GM12864 (cell line): ENCODE measurements around the gene GALNT10.

Experiments used
- DNase-seq: peaks from one replicate; pipeline ENCODE4 v3.0.0-alpha.2; 2011; ENCODE audit warnings: low read depth
- H3K4me3 ChIP-seq: 2 replicates; pipeline ENCODE4 v1.5.1; 2011; ENCODE audit warnings: mild to moderate bottlenecking, low read depth, low read length, control low read depth
- CTCF ChIP-seq: IDR thresholded peaks from 2 replicates; pipeline ENCODE4 v1.5.1; 2011; ENCODE audit warnings: low read depth, mild to moderate bottlenecking, moderate library complexity, low read length, control low read depth, inconsistent platforms; ENCODE audit errors: missing control alignments

GALNT10 gene

GRCh38 chr5:154332451-154332850 lies 141.9 kb downstream of the GALNT10 start:
- TF ChIP-seq CTCF, result no peak
- H3K4me3 ChIP-seq, result no peak overlapping the region
- no peak for DNase-seq

GRCh38 chr5:154333016-154333415 lies 142.5 kb downstream of the GALNT10 start:
- DNase-seq, result no peak

GRCh38 chr5:154334406-154335064 lies 144.0 kb downstream of the GALNT10 start:
- no peak for TF ChIP-seq CTCF
- no peak overlapping the region for H3K4me3 ChIP-seq
- DNase-seq, result no peak

More at GRCh38 chr5:154333016-154333415, 142.5 kb downstream of the GALNT10 start:
- peak; percentile 8 for TF ChIP-seq CTCF
- H3K4me3 ChIP-seq, result no peak overlapping the region

- TF ChIP-seq CTCF, result no peak
- no peak overlapping the region for H3K4me3 ChIP-seq
- DNase-seq, result no peak
Measured at GRCh38 chr5:154335065-154335448, 144.5 kb downstream of the GALNT10 start.

- DNase-seq, result no peak
- no peak overlapping the region for H3K4me3 ChIP-seq
- no peak for TF ChIP-seq CTCF
Measured at GRCh38 chr5:154341620-154342019, 151.1 kb downstream of the GALNT10 start.

GRCh38 chr5:154342211-154342610 lies 151.7 kb downstream of the GALNT10 start:
- no peak for TF ChIP-seq CTCF
- no peak for DNase-seq
- H3K4me3 ChIP-seq, result no peak overlapping the region

- H3K4me3 ChIP-seq, result no peak overlapping the region
- no peak for DNase-seq
- no peak for TF ChIP-seq CTCF
Measured at GRCh38 chr5:154342963-154343362, 152.4 kb downstream of the GALNT10 start.
